Keratinocyte (primary cell): ENCODE results near the gene SAXO1.

Experiments
- EZH2 ChIP-seq: IDR thresholded peaks from one replicate; pipeline ENCODE4 v1.6.1; 2012; ENCODE audit warnings: inconsistent platforms, mild to moderate bottlenecking, low read length, moderate library complexity
- TF ChIP-seq, protein P1 (sequence below), 3 experiments: IDR thresholded peaks in 1 of 3; conservative IDR thresholded peaks in 1 of 3; optimal IDR thresholded peaks in 1 of 3; 2 replicates in 2 of 3; 3 replicates in 1 of 3; pipeline versions ENCODE3 to v1.5.1; 2011; ENCODE audit warnings: low read length in 3 of 3, mild to moderate bottlenecking in 3 of 3, moderate library complexity in 2 of 3, control low read depth in 1 of 3, inconsistent platforms in 1 of 3; ENCODE audit not compliant: insufficient read depth in 2 of 3; ENCODE audit errors: extremely low read depth in 1 of 3

GRCh38 chr9:18955626-18956025 is 77.4 kb downstream of the SAXO1 start:
- TF ChIP-seq, protein P1, sequence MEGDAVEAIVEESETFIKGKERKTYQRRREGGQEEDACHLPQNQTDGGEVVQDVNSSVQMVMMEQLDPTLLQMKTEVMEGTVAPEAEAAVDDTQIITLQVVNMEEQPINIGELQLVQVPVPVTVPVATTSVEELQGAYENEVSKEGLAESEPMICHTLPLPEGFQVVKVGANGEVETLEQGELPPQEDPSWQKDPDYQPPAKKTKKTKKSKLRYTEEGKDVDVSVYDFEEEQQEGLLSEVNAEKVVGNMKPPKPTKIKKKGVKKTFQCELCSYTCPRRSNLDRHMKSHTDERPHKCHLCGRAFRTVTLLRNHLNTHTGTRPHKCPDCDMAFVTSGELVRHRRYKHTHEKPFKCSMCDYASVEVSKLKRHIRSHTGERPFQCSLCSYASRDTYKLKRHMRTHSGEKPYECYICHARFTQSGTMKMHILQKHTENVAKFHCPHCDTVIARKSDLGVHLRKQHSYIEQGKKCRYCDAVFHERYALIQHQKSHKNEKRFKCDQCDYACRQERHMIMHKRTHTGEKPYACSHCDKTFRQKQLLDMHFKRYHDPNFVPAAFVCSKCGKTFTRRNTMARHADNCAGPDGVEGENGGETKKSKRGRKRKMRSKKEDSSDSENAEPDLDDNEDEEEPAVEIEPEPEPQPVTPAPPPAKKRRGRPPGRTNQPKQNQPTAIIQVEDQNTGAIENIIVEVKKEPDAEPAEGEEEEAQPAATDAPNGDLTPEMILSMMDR (optimal IDR thresholded peaks at IDR 0.05 in 1 of 3, IDR thresholded peaks at IDR 0.05 in 1 of 3, conservative IDR thresholded peaks at IDR 0.05 in 1 of 3; ENCODE audit: extremely low read depth in 1 of 3, insufficient read depth in 2 of 3, low read length in 3 of 3) = no peak
- no peak for TF ChIP-seq EZH2
